CD14-positive monocyte (primary cell): ENCODE data around the gene CCDC69. TPM values are rescaled to one million over a fixed set of nuclear protein-coding genes. Genes with fewer than 3 reads are reported as not detected.

Experiments used
- DNase-seq, 3 donors: peaks; one replicate each; pipeline ENCODE4 v3.0.0-alpha.2; 2011 to 2022
- H2AFZ ChIP-seq: 2 replicates; pipeline ENCODE4 v1.6.0; 2012; ENCODE audit warnings: mild to moderate bottlenecking, low read depth, low read length, inconsistent platforms; ENCODE audit not compliant: insufficient read depth, poor library complexity, severe bottlenecking
- H3K27ac ChIP-seq, 2 donors: 1 replicate in 1 of 2; 2 replicates in 1 of 2; pipeline ENCODE4 v1.5.1; 2012 to 2013; ENCODE audit warnings: low read length in 2 of 2, control low read depth in 1 of 2, inconsistent platforms in 1 of 2, low read depth in 1 of 2, mild to moderate bottlenecking in 1 of 2
- H3K27me3 ChIP-seq, 2 donors: one replicate each; pipeline versions ENCODE4 v1.6.0 to v1.6.1; 2011 to 2013; ENCODE audit warnings: low read length in 2 of 2; ENCODE audit not compliant: control insufficient read depth in 2 of 2, insufficient read depth in 2 of 2
- H3K36me3 ChIP-seq, 2 donors: replicated peaks in 1 of 2; 1 replicate in 1 of 2; 2 replicates in 1 of 2; pipeline versions ENCODE4 v1.5.1 to v1.6.1; 2012 to 2013; ENCODE audit warnings: low read length in 2 of 2, control low read depth in 1 of 2, inconsistent platforms in 1 of 2, mild to moderate bottlenecking in 1 of 2; ENCODE audit not compliant: insufficient read depth in 2 of 2, control insufficient read depth in 1 of 2
- H3K4me1 ChIP-seq, 2 donors: 1 replicate in 1 of 2; 2 replicates in 1 of 2; pipeline versions ENCODE4 v1.5.1 to v1.6.1; 2012 to 2013; ENCODE audit warnings: low read length in 2 of 2, control low read depth in 1 of 2, inconsistent platforms in 1 of 2, mild to moderate bottlenecking in 1 of 2, moderate library complexity in 1 of 2; ENCODE audit not compliant: insufficient read depth in 2 of 2, control insufficient read depth in 1 of 2
- H3K4me2 ChIP-seq: replicated peaks from 2 replicates; pipeline ENCODE3; 2012; ENCODE audit warnings: low read length, moderate library complexity, mild to moderate bottlenecking; ENCODE audit not compliant: poor library complexity, severe bottlenecking; ENCODE audit errors: extremely low read depth
- H3K4me3 ChIP-seq, 3 experiments: fragments of 200-600 bp in 1 of 3; sonication (generic) in 1 of 3; replicated peaks in 1 of 3; 1 replicate in 2 of 3; 2 replicates in 1 of 3; pipeline ENCODE4 v1.5.1; 2011 to 2013; ENCODE audit warnings: low read length in 3 of 3, mild to moderate bottlenecking in 3 of 3, control low read depth in 2 of 3, low read depth in 2 of 3, inconsistent platforms in 1 of 3, moderate library complexity in 1 of 3
- H3K79me2 ChIP-seq: 2 replicates; pipeline ENCODE4 v1.6.0; 2012; ENCODE audit warnings: mild to moderate bottlenecking, control low read depth, inconsistent platforms, low read length, moderate library complexity; ENCODE audit not compliant: insufficient read depth
- H3K9ac ChIP-seq: 2 replicates; pipeline ENCODE4 v1.6.0; 2017; ENCODE audit warnings: low read length, mild to moderate bottlenecking; ENCODE audit not compliant: insufficient read depth, poor library complexity, severe bottlenecking
- H3K9me3 ChIP-seq, 2 donors: replicated peaks in 1 of 2; 1 replicate in 1 of 2; 2 replicates in 1 of 2; pipeline versions ENCODE4 v1.5.1 to v1.6.1; 2012 to 2013; ENCODE audit warnings: low read length in 2 of 2, control low read depth in 1 of 2; ENCODE audit not compliant: control insufficient read depth in 1 of 2, insufficient read depth in 1 of 2
- H4K20me1 ChIP-seq: 2 replicates; pipeline ENCODE4 v1.6.0; 2012; ENCODE audit warnings: mild to moderate bottlenecking, low read length, control low read depth, moderate library complexity; ENCODE audit not compliant: insufficient read depth
- H3K27ac Mint-ChIP-seq, 7 donors: one replicate each; pipeline ENCODE4 v1.8.0; 2020; ENCODE audit warnings: mild to moderate bottlenecking in 7 of 7, mixed read lengths in 7 of 7, moderate library complexity in 6 of 7, inconsistent platforms in 2 of 7
- H3K27me3 Mint-ChIP-seq, 3 donors: one replicate each; pipeline ENCODE4 v1.8.0; 2021 to 2022; ENCODE audit warnings: low read depth in 3 of 3, mild to moderate bottlenecking in 3 of 3, mixed read lengths in 3 of 3, moderate library complexity in 3 of 3, inconsistent platforms in 1 of 3
- H3K36me3 Mint-ChIP-seq, 2 donors: one replicate each; pipeline ENCODE4 v1.8.0; 2020; ENCODE audit warnings: mixed read lengths in 2 of 2, inconsistent platforms in 1 of 2, mild to moderate bottlenecking in 1 of 2
- H3K4me1 Mint-ChIP-seq: one replicate; pipeline ENCODE4 v1.8.0; 2020; ENCODE audit warnings: mild to moderate bottlenecking, mixed read lengths
- H3K4me3 Mint-ChIP-seq, 2 donors: one replicate each; pipeline ENCODE4 v1.8.0; 2020; ENCODE audit warnings: mild to moderate bottlenecking in 2 of 2, mixed read lengths in 2 of 2, moderate library complexity in 1 of 2
- H3K9me3 Mint-ChIP-seq, 7 donors: one replicate each; pipeline ENCODE4 v1.8.0; 2020 to 2022; ENCODE audit warnings: mixed read lengths in 7 of 7, mild to moderate bottlenecking in 6 of 7, moderate library complexity in 6 of 7, inconsistent platforms in 2 of 7
- WGBS: methylation state at CpG from one replicate; pipeline ENCODE4 v1.1.5; 2013; ENCODE audit warnings: missing lambda C conversion rate; ENCODE audit not compliant: insufficient coverage; 5-methylcytosine and 5-hydroxymethylcytosine counted together
- intact Hi-C, 2 donors: fragments of 100-400 bp; cut with micrococcal nuclease; formaldehyde crosslinking; loops; one replicate each; pipeline versions ENCODE4 v1.15.0 to v1.15.1; 2023
- polyA plus RNA-seq, 3 donors: library from polyadenylated mRNA; depleted of rRNA in 1 of 3; unstranded in 2 of 3; stranded (reverse) in 1 of 3; fragments of 300-500 nt in 2 of 3; fragments of >200 nt in 1 of 3; fragmentation: Illumina TruSeq in 2 of 3; gene quantifications; 1 replicate in 2 of 3; 2 replicates in 1 of 3; pipeline ENCODE4 v1.2.3, GENCODE V29; 2012 to 2021
- TF ChIP-seq, protein P1 (sequence below): fragments of 200-600 bp; IDR thresholded peaks from one replicate; pipeline ENCODE4 v1.8.0; 2022; ENCODE audit warnings: antibody characterized with exemption, mild to moderate bottlenecking

CCDC69 gene
- polyA plus RNA-seq, 3 donors, result 68.4 to 176 (median 84.1) TPM

DNA sequence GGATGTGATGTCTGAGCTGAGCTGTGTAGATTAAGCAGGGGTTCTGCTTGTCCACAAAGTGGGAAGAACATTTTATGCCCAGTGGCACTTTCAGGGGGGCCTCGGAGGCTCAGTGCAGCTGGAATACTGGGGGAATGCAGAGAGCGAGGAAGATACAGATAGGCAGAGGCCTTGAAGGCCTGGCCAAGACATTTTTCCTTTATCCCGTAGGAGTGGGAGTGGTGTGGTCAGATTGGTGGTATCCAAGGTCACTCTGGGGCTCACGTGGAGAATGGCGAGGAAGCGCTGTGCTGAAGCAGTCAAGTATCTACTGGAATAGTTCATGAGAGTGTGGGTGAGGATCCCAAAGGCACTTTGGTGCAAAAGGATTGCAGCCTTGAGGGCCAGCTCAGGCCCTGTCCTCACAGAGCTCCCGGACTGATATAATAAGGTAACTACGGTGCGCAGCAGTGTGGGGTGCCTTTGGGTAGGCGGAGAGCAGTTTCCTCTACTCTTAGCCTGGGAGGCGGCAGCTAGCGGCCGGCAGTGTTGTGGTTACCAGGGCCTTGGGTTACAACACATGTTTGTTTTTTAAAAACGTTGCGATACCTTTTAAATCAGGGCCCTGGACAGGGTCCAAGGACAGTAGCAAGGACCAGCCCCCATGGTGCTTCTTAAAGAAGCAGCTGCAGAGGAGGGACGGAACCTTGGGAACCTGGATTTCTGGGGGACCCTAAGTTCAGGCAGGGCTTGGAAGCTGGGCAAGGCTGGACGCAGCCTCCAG, 10.8 kb upstream of the CCDC69 start:
- H3K4me1 ChIP-seq, result peaks cover 17 to 30% of the 10 kb centered on the region in 2 donors
- H3K4me2 ChIP-seq, result peak overlapping the region; percentile 49
- peaks cover 0 to 8% (median 3%) of the 10 kb centered on the region in 3 donors for H3K27me3 Mint-ChIP-seq
- H3K9me3 ChIP-seq, result no peaks in the 10 kb centered on the region
- H3K9ac ChIP-seq, result peak overlapping the region; percentile 10
- no peaks in the 10 kb centered on the region for H3K79me2 ChIP-seq
- peak overlapping the region in 1 of 3 experiments; percentile 27 for H3K4me3 ChIP-seq
- H3K9me3 Mint-ChIP-seq, result no peaks in the 10 kb centered on the region
- WGBS, result 33% methylated on average over 16 of the region's 17 CpGs
- peak overlapping the region; percentile 71 to 90 (median 86) for H3K27ac Mint-ChIP-seq
- no peaks in the 10 kb centered on the region for H3K36me3 Mint-ChIP-seq
- peak overlapping the region; percentile 52 to 54 for H3K27ac ChIP-seq
- intact Hi-C loops, result loop anchor here (5.0 to 10.0 kb wide), 3 partner anchors 37 to 107 kb away; no protein-coding TSS in a partner anchor
- H4K20me1 ChIP-seq, result no peaks in the 10 kb centered on the region
- H3K27me3 ChIP-seq, result no peaks in the 10 kb centered on the region
- peak overlapping the region; percentile 57 for H2AFZ ChIP-seq
- TF ChIP-seq, protein P1, sequence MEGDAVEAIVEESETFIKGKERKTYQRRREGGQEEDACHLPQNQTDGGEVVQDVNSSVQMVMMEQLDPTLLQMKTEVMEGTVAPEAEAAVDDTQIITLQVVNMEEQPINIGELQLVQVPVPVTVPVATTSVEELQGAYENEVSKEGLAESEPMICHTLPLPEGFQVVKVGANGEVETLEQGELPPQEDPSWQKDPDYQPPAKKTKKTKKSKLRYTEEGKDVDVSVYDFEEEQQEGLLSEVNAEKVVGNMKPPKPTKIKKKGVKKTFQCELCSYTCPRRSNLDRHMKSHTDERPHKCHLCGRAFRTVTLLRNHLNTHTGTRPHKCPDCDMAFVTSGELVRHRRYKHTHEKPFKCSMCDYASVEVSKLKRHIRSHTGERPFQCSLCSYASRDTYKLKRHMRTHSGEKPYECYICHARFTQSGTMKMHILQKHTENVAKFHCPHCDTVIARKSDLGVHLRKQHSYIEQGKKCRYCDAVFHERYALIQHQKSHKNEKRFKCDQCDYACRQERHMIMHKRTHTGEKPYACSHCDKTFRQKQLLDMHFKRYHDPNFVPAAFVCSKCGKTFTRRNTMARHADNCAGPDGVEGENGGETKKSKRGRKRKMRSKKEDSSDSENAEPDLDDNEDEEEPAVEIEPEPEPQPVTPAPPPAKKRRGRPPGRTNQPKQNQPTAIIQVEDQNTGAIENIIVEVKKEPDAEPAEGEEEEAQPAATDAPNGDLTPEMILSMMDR, result no peak
- peak; percentile 39 to 66 (median 57) for DNase-seq
- no peaks in the 10 kb centered on the region for H3K36me3 ChIP-seq
- H3K4me3 Mint-ChIP-seq, result peak overlapping the region; percentile 4 to 82
- peaks cover 30% of the 10 kb centered on the region for H3K4me1 Mint-ChIP-seq

DNA sequence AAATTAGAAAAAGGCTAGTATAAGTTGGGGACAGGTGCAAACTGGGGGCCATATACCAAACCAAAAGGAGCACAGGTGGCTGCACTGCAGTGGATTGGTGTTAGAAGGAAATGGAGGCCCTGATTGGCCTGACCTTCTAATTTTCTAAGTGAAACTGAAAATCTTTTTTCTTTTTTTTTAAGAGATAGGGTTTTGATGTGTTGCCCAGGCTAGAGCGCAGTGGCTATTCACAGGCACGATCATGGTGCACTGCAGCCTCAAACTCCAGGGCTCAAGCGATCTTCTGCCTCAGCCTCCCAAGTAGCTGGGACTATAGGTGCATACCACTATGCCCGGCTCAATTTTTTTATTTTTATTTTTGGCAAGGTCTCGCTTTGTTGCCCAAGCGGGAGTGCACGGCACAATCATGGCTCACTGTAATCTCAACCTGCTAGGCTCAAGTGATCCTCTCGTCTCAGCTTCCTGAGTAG, 9.8 kb upstream of the CCDC69 start:
- H3K4me2 ChIP-seq, result no peak overlapping the region
- H3K27me3 ChIP-seq, result no peaks in the 10 kb centered on the region
- intact Hi-C loops, result loop anchor here (5.0 to 10.0 kb wide), 2 partner anchors 36 to 59 kb away; no protein-coding TSS in a partner anchor
- peaks cover 17 to 23% of the 10 kb centered on the region in 2 donors for H3K4me1 ChIP-seq
- Mint-ChIP-seq H3K4me1 (peaks cover 22% of the 10 kb centered on the region), H3K9me3 (no peaks in the 10 kb centered on the region), H3K36me3 (no peaks in the 10 kb centered on the region), H3K27me3 (peaks cover 0 to 6% (median 0%) of the 10 kb centered on the region in 3 donors), H3K4me3 (no peak overlapping the region), H3K27ac (no peak overlapping the region)
- H3K27ac ChIP-seq, result no peak overlapping the region
- no peaks in the 10 kb centered on the region for H3K79me2 ChIP-seq
- 96% methylated on average over 5 of the region's 8 CpGs for WGBS
- no peak for DNase-seq
- H3K9ac ChIP-seq, result no peak overlapping the region
- no peaks in the 10 kb centered on the region for H3K9me3 ChIP-seq
- no peak overlapping the region for H3K4me3 ChIP-seq
- no peak overlapping the region for H2AFZ ChIP-seq
- TF ChIP-seq, protein P1, result no peak
- H3K36me3 ChIP-seq, result no peaks in the 10 kb centered on the region
- no peaks in the 10 kb centered on the region for H4K20me1 ChIP-seq
